HG02970 (cell line): Measurements from ENCODE around the gene RASIP1.
A peak's percentile ranks its signal among the peaks of the same experiment; 100 is the strongest.
"Not testable (repeated sequence)": the region's sequence is repeated elsewhere in the genome, so short reads cannot be mapped to it uniquely, and the experiment has no call there.

Source experiments
- ATAC-seq: cut with Tn5 transposase; IDR thresholded peaks from one replicate; pipeline ENCODE4 v1.9.1; 2021; ENCODE audit warnings: mild to moderate bottlenecking, moderate library complexity, moderate number of reproducible peaks; ENCODE audit not compliant: unreplicated experiment, low FRiP score

Gene RASIP1

DNA sequence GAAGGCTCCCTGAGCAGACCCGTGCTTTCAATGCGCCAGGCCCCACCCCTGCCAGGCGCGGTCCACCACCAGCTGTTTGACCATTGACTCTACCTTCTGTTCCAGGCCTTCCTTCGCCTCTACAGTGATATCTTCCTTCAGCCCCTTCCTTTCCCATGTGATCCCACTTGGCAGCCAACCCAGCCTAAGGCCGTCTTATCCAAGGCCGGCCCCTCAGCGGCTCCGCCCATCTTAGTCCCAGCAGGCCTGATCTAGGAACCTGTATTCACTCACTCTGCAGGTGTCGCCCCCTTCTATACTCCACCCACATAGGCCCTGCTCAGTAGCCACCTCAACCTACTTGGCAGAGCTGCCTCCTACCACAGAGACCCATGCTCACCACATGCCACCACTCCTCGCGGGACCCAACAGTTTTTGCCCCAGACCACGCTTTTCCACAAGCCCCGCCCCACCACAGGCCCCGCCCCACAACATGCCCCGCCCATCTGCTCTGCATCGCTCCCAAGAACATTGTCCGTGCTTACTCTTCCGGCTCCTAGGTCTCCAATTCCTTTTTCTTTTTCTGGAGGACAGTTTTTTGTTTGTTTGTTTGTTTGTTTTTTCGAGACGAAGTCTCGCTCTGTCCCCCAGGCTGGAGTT lies 2.9 kb downstream of the RASIP1 start:
- ATAC-seq = no peak

GRCh38 chr19:48735031-48735615 lies 5.3 kb downstream of the RASIP1 start:
- no peak for ATAC-seq

DNA sequence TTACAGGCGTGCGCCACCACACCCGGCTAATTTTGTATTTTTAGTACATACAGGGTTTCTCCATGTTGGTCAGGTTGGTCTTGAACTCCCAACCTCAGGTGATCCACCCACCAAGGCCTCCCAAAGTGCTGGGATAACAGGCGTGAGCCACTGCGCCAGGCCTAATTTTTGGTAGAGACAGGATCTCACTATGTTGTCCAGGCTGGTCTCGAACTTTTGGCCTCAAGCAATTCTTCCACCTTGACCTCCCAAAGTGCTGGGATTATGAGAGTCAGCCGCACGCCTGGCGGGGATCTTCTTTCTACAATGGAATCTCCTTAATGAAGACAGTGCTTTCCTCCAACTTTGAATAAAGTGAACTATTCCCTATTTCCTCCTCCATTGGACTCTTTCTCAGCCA lies 5.8 kb downstream of the RASIP1 start:
- no peak for ATAC-seq

- ATAC-seq = no peak
Measured at GRCh38 chr19:48731452-48731851, 9.0 kb downstream of the RASIP1 start.

GRCh38 chr19:48728911-48729664 lies 11.3 kb downstream of the RASIP1 start:
- ATAC-seq = no peak

GRCh38 chr19:48726556-48726955 lies 13.9 kb downstream of the RASIP1 start:
- ATAC-seq = no peak

GRCh38 chr19:48724796-48725753 lies 15.3 kb downstream of the RASIP1 start:
- ATAC-seq = no peak

DNA sequence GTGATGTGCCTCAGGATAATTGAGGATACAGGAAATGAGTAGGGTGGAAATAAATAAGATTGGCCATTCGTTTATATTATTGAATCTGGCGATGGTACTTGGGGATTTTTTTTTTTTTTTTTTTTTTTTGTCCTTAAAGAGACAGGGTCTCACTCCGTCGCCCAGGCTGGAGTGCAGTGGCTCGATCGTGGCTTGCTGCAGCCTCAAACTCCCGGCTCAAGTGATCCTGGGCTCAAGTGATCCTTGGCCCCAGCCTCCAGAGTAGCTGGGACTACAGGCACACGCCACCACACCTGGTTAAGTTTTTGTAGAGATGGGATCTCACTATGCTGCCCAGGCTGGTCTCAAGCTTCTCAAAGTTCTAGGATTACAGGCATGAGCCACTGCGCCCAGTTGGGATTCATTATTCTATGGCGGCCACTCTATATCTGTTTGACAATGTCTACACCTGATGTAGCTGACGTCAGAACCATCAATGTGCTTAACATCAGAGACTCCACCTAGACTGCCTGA lies 18.2 kb downstream of the RASIP1 start:
- ATAC-seq = no peak

- ATAC-seq = peak; percentile 61
Measured at GRCh38 chr19:48720613-48721296, 19.7 kb downstream of the RASIP1 start.

GRCh38 chr19:48720251-48720612 lies 20.2 kb downstream of the RASIP1 start:
- ATAC-seq = no peak

- no peak for ATAC-seq
Measured at GRCh38 chr19:48719263-48720171, 20.9 kb downstream of the RASIP1 start, which contains the start of gene MAMSTR. Gene MAMSTR (minus strand): TSS chr19:48719725. CDS start chr19:48719031, 694 bp downstream.

DNA sequence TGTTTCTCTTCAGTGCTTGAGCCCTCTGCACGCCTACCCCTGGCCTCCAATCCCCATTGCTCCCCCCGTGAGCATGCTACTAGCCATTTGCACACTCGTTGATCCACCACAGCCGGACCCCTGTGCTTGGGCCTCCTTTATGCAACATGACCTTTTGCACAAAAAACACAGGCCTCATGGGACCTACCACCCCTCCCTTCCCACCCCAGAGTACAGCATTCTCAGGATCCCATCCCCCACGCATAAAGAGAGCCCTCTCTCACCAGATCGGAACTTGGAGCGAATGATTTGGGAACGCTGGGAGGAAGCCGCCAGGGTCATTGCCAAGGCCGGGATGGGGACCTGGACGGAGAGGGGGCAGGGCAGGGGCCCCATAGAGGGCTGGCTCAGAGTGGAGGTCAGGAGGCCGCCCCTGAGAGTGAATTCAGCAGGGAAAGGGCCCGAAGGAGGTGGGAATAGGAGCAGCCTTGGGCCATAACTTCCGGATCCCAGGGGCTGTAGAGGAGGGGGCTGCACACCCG lies 21.6 kb downstream of the RASIP1 start:
- ATAC-seq = no peak

DNA sequence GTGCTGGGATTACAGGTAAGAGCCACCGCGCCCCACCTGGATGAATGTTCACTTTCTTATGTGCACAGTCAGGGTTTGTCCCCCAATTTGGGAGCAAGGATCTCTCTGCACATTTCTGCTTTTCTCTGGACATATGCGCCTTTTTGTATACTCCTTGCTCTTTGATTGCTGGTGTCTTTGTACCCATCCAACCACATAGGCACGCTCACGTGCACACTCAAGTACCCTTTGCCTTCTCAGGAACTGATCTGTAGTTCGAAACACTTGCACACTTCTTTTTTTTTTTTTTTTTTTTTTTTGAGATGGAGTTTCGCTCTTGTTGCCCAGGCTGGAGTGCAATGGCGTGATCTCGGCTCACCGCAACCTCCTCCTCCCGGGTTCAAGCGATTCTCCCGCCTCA lies 22.3 kb downstream of the RASIP1 start:
- ATAC-seq = not testable (repeated sequence)

DNA sequence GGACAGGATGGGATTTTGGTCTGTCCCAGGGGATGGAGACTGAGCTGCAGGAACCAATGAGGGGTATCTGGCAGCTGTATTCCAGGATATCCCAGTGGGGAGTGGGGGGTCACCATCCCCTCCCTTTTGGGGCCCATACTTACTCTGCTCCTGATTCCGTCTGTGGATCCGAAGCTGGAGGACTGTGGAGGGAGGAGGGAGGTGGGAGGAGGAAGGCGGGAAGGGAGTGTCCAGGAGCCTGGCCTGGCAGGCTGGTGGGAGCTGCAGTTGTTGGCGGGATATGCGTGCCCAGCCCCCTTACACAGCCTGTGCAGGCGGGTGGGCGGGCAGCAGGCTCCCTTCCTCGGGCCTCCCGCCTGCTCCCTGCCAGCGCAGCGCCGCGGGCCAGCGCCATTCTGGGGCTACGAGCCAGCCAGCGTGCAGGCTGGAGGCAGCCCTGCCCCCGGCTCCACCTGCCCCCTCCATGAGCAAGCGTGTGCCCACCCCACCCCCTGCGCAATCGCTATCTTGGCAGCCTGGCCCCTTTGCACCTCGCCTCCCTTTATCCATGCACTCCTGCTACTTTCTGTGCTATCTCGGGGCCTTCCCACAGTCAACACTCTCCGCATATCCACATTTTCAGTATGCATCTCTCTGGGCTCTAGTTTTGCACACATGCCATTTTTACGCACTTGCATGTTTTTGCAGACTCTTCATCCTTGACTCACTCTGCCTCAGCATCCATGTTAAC lies 23.7 kb downstream of the RASIP1 start:
- no peak for ATAC-seq

- ATAC-seq = no peak
Measured at GRCh38 chr19:48715681-48716171, 24.7 kb downstream of the RASIP1 start.

DNA sequence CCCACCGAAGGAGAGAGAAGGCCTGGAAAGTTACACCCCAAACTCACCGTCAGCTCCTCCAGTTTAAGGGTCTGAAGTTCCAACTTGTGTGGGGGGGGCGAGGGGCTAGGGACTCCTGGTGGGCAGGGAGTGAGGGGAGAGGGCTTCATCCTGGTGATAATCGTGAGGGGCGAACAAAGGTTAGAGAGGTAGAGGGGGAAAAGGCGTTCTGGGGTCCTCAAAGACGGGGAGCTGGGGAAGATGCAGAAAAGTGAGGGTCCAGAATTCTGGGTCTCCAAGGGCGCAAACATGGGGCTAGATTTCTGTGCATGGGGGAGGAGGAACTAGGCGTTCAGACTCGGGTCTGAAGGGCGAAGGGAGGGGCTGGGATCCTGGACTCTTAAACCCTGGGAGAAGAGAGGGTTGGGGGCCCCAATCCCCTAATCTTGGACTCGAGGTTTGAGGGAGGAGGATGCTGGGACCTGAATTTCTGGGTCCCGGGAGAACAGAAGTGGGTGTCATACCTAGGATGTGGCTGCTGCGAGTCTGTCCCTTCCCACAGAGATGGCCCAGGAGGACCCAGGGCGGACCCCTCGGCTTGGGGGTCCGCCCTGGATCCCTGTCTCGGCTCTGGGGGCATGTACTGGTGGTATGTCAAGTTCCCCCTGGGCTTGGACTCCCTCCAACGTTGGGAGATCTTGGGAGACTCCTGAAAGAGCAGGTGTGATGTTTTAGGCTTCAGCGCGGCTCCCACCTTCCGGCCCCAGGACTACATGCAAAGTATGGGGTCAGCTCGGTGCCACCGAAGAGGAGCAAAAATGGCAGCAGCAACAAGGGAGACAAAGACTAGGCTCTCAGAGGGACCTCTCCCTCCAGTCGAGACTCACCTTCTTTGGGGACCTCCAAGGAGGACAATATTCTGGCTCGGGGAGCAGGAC lies 25.4 kb downstream of the RASIP1 start:
- ATAC-seq = no peak
